Measurements from ENCODE around the gene KRT83. TPM values are rescaled to one million over a fixed set of nuclear protein-coding genes. Genes with fewer than 3 reads are reported as not detected.

KRT83 gene
- total RNA-seq, 1 experiment from 2014 or later: not detected

- no CpG with 5 or more reads among the region's 2 CpGs for WGBS (ENCODE audit: extremely low coverage, insufficient read length, low lambda C conversion rate)
- no peaks in the 10 kb centered on the region for H3K9me3 Mint-ChIP-seq
- H2BK20ac ChIP-seq (ENCODE audit: low read depth, low read length, poor library complexity, severe bottlenecking): no peak overlapping the region
Measured at GRCh38 chr12:52268212-52268611, 53.0 kb downstream of the KRT83 start.

More at GRCh38 chr12:52268212-52268611, 53.0 kb downstream of the KRT83 start:
- H2BK5ac ChIP-seq (ENCODE audit: insufficient read length, low read length): no peak overlapping the region
- H4K20me1 ChIP-seq (ENCODE audit: control insufficient read depth, insufficient read depth, insufficient read length): no peaks in the 10 kb centered on the region
- no peaks in the 10 kb centered on the region for H3K36me3 Mint-ChIP-seq (ENCODE audit: insufficient read depth in 1 of 3, low read depth in 3 of 3)
- no peaks in the 10 kb centered on the region for H3K9me3 ChIP-seq (ENCODE audit: control insufficient read depth, low read depth, low read length)
- H3K4me3 Mint-ChIP-seq: no peak overlapping the region
- no peaks in the 10 kb centered on the region for H3K4me1 ChIP-seq (ENCODE audit: insufficient read depth, low read length)
- H3K4me2 ChIP-seq (ENCODE audit: insufficient read depth, insufficient read length, low read length): no peak overlapping the region
- peaks cover 28% of the 10 kb centered on the region for H3K27me3 Mint-ChIP-seq (ENCODE audit: low read depth)
- H2AK5ac ChIP-seq (ENCODE audit: insufficient read length, low read length): no peak overlapping the region
- no peak overlapping the region for H2BK15ac ChIP-seq (ENCODE audit: low read depth, low read length)
- H3K79me2 ChIP-seq (ENCODE audit: insufficient read depth, low read length): no peaks in the 10 kb centered on the region
- no peak overlapping the region for H2AFZ ChIP-seq (ENCODE audit: low read length)
- H2BK120ac ChIP-seq (ENCODE audit: low read depth, low read length, poor library complexity, severe bottlenecking): no peak overlapping the region
- H3K4me1 Mint-ChIP-seq: peaks cover 0 to 2% of the 10 kb centered on the region in 2 experiments
- H3K9ac ChIP-seq (ENCODE audit: extremely low read depth, insufficient read length, low read length): no peak overlapping the region
- no peak overlapping the region for H2BK12ac ChIP-seq (ENCODE audit: insufficient read length, low read depth, low read length)
- H3K56ac ChIP-seq (ENCODE audit: insufficient read length, low read depth, low read length): no peak overlapping the region
- H3K27ac ChIP-seq (ENCODE audit: insufficient read length, low read depth, low read length): no peak overlapping the region
- H4K91ac ChIP-seq (ENCODE audit: insufficient read length, low read depth, low read length): no peak overlapping the region
- no peak overlapping the region for H3K23ac ChIP-seq (ENCODE audit: insufficient read length, low read depth, low read length)
- H3K23me2 ChIP-seq (ENCODE audit: insufficient read length, low read depth, low read length, poor library complexity, severe bottlenecking): no peaks in the 10 kb centered on the region
- no peak for TF ChIP-seq CTCF (conservative IDR thresholded peaks at IDR 0.05)
- H3K27me3 ChIP-seq (ENCODE audit: insufficient read depth, low read length): no peaks in the 10 kb centered on the region; the same call in 1 of the 2 replicates
- H3K27ac Mint-ChIP-seq: peak overlapping the region in 1 of 3 experiments; percentile 55; a peak in 1 of 7 replicates
- H3K79me1 ChIP-seq (ENCODE audit: insufficient read depth, low read depth, low read length, poor library complexity, severe bottlenecking): no peaks in the 10 kb centered on the region
- no peak for DNase-seq
- no peak overlapping the region for H4K8ac ChIP-seq (replicated peaks; ENCODE audit: insufficient read length, low read depth, low read length)
- no peak overlapping the region for H3K4ac ChIP-seq (ENCODE audit: low read depth, low read length)
- H3K14ac ChIP-seq (ENCODE audit: insufficient read depth, low read length): no peak overlapping the region
- H3T11ph ChIP-seq (ENCODE audit: low read length): no peak overlapping the region
- no peak overlapping the region for H3K18ac ChIP-seq (ENCODE audit: insufficient read length, low read depth, low read length)
- no peak overlapping the region for H4K5ac ChIP-seq (ENCODE audit: insufficient read length, low read depth, low read length)
